SK-N-DZ (cell line): ENCODE data around the gene TPM3.
"Not testable (repeated sequence)": the region's sequence is repeated elsewhere in the genome, so short reads cannot be mapped to it uniquely, and the experiment has no call there.

Source experiments
- DNase-seq: peaks from one replicate; pipeline ENCODE4 v3.0.0-alpha.2; 2015; ENCODE audit warnings: low spot score

The TPM3 gene

DNA sequence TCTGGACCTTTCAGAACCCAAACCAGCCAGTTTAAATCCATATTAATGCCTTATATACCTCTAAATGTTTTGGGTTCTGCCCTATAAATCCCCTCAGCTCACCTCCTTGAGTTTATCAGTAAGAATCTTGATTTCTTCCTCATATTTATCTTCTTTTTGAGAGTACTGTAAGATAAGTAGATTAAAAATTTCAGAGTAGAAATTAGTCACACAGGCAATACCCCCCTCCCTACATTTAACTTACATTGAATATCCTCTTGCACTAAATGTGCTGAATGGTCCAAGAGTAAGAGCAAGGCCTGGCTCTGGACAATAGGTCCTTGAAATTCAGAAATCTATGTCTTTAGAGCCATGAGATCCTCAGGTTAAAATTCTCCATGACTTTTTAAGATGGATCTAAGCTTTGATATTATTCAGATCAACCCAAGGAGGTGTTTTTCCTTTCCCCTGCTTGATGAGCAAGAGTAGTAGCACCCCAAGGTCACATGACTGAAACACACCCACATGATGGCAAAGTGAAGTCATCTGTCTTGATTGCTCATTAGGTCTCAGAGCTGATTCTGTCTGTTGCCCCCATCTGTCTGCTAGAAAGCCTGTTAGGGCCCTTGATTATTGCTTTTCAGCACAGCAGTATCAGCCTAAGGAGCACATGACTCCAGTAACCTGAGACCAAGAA is 21.2 kb downstream of the TPM3 start:
- DNase-seq = no peak

DNA sequence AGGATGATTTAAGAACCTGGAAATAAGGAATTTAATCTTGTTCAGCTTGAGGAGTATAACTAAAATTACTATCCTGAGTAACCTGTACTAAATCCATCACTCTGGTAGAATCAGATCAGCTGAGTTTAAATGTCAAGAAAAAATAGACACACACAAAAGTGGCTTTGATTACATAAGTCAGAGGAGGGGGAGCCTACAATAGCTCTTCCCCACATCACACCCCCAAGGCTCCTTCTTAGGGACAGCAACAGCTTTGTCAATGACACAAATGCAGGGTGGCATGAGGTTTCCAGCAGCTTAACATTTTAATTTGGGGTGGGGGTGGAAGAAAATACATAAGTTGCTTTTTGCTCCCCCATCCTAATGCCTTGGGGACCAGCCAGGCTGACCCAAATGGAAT is 24.4 kb downstream of the TPM3 start:
- no peak for DNase-seq

DNA sequence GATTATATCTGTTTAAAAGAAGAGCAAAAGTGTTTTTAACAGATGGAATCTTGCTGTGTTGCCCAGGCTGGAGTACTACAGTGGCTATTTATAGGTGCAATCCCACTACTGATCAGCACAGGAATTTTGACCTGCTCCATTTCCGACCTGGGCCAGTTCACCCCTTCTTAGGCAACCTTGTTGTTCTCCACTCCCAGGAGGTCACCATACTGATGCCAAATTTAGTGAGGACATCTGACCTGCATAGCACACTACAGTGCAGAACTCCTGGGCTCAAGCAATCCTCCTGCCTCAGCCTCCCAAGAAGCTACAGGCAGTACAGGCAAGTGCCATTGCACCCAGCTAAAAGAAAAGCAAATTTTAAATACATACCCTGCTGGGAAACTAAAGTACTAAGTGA is 25.7 kb downstream of the TPM3 start:
- no peak for DNase-seq

DNA sequence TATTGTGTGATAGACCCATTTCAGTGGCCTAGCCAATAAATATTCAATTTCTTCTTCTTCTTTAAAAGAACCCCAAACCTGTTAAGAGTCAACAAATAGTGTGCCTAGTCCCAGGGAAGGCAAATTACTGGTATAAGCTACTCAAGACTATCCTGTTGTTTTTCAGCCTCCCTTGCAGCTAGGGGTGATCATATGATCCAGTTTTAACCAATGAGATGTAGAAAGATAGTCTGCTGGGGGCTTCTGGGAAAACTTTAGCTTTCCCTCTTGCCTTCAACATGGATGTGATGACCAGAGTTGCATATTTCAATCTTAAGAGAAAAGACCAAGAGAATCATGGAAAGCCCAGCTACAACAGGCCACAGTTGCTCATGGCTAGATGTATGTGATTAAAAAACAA is 32.3 kb downstream of the TPM3 start:
- no peak for DNase-seq

DNA sequence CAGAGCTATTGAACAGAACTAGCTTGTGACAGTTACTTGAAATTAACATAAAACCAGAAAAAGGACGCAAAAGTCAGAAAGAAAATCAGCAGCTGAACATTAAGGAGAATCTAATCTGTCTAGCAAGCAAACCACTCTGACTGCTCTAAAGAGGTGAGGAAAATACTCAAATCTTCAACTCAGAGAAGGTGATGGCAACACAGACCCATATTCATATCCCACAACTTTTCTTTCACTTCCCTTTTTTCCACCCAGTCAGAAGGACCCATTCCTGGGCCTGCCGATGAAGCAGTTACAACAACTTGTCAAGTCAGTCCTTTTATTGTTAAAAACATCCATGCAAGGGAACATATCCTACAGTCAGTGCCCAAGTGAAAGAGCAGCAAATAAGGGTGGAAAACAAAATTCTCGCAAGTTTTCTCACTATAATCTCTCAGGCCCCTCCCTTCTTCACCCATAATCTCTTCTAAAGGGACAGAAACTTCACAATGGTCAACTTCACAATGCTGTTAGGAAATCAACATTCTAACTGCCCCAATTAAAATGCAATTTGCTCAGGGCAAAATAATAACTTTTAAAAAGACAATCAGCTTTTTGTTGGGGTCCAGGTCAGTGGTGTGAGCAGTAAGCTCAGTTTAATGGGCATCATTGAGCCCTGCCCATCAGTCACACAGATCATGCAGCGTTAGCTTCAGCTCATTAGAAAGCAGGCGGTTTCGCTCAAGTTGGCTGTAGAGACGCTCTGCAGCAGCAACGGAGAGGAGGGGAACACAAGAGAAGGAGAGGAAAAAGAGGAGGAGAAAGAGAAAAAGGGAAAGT is 33.4 kb downstream of the TPM3 start:
- no peak for DNase-seq

DNA sequence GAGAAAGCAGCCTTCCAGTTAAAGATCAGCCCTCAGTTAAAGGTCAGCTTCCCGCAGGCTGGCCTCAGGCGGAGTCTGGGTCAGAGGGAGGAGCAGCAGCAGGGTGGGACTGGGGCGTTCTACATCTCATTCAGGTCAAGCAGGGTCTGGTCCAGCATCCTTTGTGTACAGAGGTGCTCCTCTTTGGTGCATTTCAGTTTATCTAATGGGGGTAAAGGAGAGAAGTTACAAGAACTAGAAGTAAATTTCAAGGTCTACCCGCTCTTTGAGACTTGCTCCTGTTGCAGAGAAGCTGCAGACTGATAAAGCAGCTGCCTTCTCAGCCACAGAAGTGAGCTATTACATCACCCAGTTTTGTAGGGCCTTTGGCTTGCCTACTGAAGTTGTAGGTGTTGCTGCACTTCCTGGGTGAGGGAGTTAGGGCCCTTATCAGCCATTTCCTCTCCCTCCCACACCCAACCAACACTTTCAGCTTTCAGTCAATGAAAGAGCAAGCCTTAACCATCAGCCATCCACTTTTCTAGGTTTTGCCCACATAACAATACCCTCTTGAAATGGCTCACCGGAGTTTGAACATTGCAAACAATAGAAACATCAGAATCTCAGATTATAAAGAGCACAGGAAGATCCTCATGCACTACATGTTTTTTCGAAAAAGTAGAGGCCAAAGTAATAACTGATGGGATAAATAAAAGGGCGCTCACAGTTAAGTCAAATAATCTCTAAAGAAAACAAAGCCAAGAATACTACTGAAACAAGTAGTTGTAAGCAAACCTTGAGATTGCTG is 34.2 kb downstream of the TPM3 start:
- no peak for DNase-seq

DNA sequence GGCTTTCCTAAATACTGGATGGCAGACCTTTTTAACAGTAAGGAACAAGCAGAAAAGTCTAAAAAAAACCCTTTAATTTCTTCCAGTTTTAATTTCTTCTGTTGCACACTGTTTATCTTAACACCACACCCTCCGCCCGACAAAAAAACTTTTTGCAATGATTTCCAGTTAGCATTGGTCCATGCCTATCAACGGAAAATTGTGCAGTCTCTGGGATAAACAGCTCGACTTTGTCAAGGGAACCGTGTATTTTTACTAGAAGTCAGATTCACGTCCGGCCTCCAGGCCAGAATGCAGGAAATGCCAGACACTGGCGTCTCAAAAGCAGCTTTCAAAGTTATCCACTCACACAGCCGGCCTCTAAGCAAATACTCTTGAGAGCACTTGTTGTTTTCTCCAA is 36.6 kb downstream of the TPM3 start:
- DNase-seq = no peak

DNA sequence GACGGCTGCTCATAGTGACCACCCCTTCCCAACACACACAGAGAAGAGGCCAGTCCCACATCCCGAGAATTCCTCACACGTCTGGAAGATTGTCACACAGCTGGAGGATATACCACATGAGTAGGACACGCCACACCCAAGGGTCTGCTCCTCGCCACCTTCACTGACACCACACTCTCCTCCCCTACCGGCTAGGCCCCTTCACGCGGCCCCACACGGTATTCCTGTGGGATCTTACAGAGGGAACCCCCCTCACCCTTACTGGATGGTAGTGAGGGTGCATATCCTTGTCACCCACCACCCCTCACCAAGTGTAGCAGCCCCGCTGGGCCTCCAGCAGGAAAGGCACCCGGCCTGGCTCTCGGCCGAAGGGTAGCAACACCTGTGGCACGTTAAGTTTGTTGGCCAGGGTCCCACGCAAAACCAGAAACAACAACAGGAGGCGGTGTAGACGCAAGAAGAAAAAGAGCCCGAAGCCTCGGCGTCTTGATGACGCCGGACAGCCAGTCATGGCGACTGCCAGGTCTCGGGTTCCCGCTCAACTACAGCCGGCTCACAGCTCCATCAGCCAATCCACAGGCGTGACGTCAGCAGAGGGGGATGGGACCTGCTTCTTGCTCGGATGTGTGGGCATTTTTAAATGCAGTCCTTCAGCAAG is 37.2 kb downstream of the TPM3 start, which contains the start of gene NUP210L:
Gene NUP210L (minus strand): TSS at position 540 of the 658 bp plus-strand sequence.
- no peak for DNase-seq

DNA sequence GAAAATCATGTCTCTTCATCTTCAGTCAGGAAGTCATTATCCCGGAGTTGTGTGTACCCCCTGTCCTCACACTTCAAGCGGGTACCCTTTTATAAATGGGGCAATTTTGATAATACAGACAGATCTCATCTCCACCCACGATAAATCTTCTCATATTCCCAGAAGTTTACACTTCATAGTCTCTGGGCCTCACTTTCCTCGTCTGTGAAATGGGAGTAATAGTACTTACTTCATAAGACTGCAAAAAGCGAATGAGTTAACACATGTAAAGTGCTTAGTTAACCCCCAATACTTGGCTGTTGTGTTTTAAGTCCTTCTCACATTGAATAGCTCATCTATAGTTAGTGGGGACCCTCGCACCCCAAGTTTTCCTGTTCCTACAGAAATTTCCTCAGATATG is 37.8 kb downstream of the TPM3 start:
- DNase-seq = no peak

DNA sequence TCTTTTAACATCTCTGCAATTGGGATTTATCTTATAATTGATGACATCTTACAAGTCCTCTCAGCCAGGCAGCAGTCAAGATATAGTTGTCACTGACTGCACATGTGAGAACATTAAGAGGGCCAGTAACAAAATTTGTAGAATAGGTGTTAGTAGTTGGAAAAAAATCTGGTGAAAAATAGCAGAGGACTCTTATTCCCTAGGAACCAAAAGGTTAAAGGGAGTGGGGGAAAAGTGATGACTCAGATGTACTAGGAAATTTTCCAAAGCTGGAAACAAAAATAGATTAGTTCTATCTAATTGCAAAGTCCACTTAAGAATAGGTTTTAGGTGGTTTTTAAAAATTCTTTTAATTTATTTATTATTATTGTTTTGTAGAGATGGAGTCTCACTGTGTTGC is 40.6 kb downstream of the TPM3 start:
- DNase-seq = no peak

DNA sequence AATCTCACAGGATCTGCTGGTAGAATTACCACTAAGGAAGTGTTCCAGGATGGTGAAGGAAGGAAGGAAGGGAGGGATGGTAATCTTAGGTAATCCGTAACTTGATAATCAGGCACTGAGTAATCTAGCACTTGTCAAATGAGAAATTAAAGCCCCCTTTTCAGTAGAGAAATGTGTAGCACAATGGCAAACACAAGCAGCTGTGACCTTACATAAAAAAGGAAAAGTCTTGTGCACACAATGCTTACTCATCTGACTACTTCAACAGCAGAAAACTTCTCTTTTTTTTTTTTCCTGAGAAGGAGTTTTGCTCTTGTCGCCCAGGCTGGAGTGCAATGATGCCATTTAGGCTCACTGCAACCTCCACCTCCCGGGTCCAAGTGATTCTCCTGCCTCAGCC is 43.1 kb downstream of the TPM3 start:
- DNase-seq = no peak

DNA sequence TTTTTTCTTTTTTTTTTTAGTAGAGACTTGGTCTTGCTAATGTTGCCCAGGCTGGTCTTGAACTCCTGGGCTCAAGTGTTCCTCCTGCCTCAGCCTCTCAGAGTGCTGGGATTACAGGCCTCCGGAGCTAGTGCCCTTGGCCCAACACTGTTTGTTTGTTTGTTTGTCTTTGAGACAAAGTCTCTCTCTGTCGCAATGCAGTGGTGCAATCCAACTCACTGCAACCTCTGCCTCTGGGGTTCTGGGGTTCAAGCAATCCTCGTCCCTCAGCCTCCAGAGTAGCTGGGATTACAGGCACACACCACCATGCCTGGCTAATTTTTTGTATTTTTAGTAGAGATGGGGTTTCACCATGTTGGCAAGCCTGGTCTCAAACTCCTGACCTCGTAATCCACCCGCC is 44.4 kb downstream of the TPM3 start:
- DNase-seq = not testable (repeated sequence)

DNA sequence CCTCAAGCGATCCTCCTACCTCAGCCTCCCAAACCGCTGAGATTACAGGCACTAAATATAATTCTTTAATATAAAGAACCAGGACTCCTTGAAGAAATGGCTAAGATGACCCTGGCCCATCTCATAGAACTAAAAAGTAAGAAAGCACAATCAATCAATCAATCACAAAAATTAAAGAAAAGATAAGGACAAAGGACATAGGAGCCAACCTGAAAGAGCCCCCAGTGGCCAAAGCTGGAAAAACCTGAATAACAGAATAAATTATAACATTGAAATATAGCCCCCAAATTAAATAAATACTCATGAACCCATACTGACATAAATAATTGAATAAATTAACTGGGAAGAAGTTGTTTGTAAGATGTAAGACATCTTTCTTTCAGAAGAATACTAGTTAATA is 45.9 kb downstream of the TPM3 start:
- DNase-seq = no peak

DNA sequence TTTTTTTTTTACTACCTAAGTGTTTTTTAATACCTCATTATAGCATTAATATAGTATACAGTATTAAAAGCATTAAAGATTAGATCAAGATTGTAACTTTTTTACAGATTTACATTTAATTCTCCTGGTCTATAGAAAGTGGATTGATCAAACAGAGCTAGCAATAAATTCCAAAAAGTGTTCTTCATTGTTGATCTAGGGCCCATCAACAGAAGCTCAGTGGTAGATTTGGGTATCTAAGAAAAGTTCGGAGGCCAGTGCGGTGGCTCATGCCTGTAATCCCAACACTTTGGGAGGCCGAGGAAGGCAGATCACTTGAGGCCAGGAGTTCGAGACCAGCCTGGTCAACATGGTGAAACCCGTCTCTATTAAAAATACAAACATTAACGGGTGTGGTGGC is 49.5 kb downstream of the TPM3 start:
- no peak for DNase-seq

DNA sequence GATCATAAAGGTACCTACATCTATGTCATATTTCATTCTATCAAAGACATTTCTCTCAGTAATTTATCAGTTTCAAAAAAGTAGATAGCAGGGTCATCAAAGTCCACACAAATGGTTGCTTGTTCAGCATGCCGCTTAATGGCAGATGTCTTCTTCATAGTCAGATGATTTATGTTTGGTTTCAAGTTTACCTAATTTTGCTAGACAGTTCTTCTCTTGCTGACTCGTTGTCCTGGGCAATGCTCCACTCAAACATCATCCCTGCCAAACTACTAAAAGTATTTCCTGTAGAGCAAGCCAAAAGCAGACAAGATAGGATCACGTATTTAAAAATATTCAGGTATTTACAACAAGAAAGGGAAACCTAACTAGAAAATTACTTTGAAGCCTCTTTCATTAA is 50.7 kb downstream of the TPM3 start:
- no peak for DNase-seq

DNA sequence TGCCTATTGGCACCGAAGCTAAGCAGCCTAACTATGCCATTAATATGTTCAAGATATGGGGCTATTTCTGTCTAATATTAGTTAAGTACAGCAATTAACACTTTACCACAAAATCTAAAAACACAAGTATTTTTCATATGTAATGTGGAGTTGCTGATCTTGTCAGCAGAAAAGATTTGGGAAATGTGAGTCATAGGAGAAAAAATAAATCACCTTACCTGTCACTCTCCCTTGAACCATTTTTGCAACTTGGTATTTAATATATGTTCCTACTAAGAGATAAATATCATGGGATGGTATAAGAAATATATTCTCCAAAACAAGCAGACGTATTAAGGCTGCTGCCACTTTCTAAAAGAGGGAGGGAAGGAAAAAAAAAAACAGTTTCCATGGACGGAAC is 54.0 kb downstream of the TPM3 start:
- no peak for DNase-seq

DNA sequence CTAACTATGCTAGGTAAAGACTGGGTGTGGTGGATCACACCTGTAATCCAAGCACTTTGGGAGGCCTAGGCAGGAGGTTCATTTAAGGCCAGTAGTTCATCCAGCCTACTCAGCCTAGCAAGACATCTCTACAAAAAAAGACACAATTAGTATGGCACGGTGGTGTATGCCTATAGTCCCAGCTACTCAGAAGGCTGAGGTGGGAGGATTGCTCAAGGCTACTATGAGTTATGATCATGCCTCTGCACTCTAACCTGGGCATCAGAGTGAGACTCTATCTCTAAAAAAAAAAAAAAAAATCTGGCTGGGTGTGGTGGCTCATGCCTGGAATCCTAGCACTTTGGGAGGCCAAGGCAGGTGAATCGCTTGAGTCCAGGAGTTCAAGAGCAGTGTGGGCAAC is 58.6 kb downstream of the TPM3 start:
- DNase-seq = no peak

DNA sequence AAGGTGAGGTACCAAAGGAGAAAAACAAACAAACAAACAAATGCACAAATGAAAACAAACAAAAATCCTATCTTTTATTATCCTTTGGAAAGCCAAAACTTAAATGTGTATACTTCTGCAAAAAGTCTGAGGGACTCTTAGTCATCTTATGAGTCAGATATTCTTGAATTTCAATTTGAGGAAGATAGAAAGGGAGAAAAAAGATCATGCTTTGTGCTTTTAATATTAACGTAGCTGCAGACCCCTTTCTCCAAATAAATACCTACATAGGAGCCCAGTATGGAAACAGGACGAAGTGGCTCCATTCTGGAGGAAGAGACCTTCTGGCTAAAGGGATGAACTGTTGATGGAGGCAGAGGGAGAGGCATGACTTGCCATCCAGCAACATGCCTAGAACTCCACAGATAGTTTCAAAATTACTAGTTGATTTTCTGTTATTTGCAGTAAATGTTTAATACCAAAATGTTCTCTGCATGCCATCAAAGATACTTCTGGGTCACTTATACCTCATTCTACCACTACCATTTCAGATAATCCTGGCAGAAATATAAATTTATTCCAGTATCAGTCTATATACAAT is 62.4 kb downstream of the TPM3 start:
- no peak for DNase-seq

DNA sequence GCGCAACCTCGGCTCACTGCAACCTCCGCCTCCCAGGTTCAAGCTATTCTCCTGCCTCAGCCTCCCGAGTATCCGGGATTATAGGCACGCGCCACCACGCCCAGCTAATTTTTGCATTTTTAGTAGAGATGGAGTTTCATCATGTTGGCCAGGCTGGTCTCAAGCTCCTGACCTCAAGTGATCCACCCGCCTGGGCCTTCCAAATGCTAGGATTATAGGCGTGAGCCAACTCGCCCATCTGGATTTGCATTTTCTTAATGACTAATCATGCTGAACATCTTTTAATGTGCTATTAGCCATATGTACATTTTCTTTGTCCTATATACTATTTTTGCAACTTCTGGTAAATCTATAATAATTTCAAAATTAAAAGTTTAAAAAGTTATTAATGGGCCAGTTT is 68.7 kb downstream of the TPM3 start:
- not testable (repeated sequence) for DNase-seq

DNA sequence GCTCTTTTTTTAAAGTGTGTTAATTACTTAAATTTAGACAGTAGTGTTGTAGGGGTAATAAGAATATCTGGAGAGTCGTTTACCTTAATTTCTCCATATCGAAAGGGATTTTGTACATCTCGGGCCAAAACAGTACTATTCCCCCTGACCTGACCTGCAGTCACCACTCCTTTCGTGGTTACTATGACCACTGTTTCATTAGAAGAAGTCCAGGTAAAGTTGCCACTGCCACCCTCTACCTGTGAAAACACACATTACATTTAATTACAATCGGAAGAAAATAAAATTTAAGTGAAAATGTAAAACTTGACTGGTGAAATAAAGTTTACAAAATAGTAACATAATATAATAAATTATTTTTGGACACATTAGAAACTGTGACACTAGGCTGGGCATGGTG is 74.3 kb downstream of the TPM3 start:
- no peak for DNase-seq

DNA sequence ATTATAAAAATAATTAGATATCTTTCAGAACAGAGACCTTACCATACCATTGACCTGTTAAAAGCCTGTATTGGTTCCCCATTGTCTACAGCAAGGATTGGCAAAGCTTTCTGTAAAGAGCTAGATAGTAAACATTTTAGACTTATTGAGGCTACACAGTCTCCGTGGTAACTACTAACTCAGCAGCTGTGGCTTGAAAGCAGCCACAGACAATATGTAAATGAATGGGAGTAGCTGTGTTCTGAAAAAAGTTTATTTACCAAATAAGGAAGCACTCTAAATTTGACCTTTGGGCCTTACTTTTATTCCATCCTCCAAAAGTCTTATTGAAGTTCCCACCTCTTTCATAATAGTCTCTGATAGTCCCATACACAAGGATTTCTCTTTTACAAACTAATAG is 76.7 kb downstream of the TPM3 start:
- no peak for DNase-seq
